ENCODE results near the gene CAPN8.
A peak's percentile ranks its signal among the peaks of the same experiment; 100 is the strongest.

Gene CAPN8

GRCh38 chr1:223702735-223703667, 37.5 kb upstream of the CAPN8 start:
- DNase-seq (ENCODE audit: low spot score) = no peak

GRCh38 chr1:223700942-223701637, 35.6 kb upstream of the CAPN8 start:
- DNase-seq (ENCODE audit: low spot score) = peak; percentile 38

- DNase-seq (ENCODE audit: low spot score) = no peak
Observed at GRCh38 chr1:223700388-223700918, 35.0 kb upstream of the CAPN8 start.

GRCh38 chr1:223695941-223696340, 30.4 kb upstream of the CAPN8 start:
- DNase-seq (ENCODE audit: low spot score) = no peak

GRCh38 chr1:223695014-223695548, 29.6 kb upstream of the CAPN8 start:
- no peak for DNase-seq (ENCODE audit: low spot score)

- DNase-seq (ENCODE audit: low spot score) = no peak
Observed at GRCh38 chr1:223691121-223691520, 25.6 kb upstream of the CAPN8 start.

- no peak for DNase-seq (ENCODE audit: low spot score)
Observed at GRCh38 chr1:223684488-223684792, 18.9 kb upstream of the CAPN8 start.

- DNase-seq (ENCODE audit: low spot score) = no peak
Observed at GRCh38 chr1:223683586-223684487, 18.3 kb upstream of the CAPN8 start.

GRCh38 chr1:223682502-223682901, 17.0 kb upstream of the CAPN8 start:
- DNase-seq (ENCODE audit: low spot score) = no peak

GRCh38 chr1:223680188-223680587, 14.7 kb upstream of the CAPN8 start:
- DNase-seq (ENCODE audit: low spot score) = no peak

- DNase-seq (ENCODE audit: low spot score) = no peak
Observed at GRCh38 chr1:223678841-223679240, 13.3 kb upstream of the CAPN8 start.

GRCh38 chr1:223674119-223674890, 8.8 kb upstream of the CAPN8 start:
- DNase-seq (ENCODE audit: low spot score) = no peak

- no peak for DNase-seq (ENCODE audit: low spot score)
Observed at GRCh38 chr1:223670458-223671159, 5.1 kb upstream of the CAPN8 start.

GRCh38 chr1:223669003-223669795, 3.7 kb upstream of the CAPN8 start:
- DNase-seq (ENCODE audit: low spot score) = no peak

GRCh38 chr1:223667484-223668182, 2.1 kb upstream of the CAPN8 start:
- no peak for DNase-seq (ENCODE audit: low spot score)

- DNase-seq (ENCODE audit: low spot score) = no peak
Observed at GRCh38 chr1:223664106-223664505, 1.4 kb downstream of the CAPN8 start.

GRCh38 chr1:223662943-223663342, 2.6 kb downstream of the CAPN8 start:
- DNase-seq (ENCODE audit: low spot score) = no peak

GRCh38 chr1:223659711-223660110, 5.8 kb downstream of the CAPN8 start:
- no peak for DNase-seq (ENCODE audit: low spot score)

- no peak for DNase-seq (ENCODE audit: low spot score)
Observed at GRCh38 chr1:223657978-223658377, 7.5 kb downstream of the CAPN8 start.
